ENCODE measurements around the gene GPR63. TPM values are rescaled to one million over a fixed set of nuclear protein-coding genes. Genes with fewer than 3 reads are reported as not detected.

Gene GPR63
- total and polyA plus RNA-seq, 2 donors (not counting 3 experiments of a cell fraction or from before 2014, with no cell fraction given) = 0.06 to 0.13 TPM

DNA sequence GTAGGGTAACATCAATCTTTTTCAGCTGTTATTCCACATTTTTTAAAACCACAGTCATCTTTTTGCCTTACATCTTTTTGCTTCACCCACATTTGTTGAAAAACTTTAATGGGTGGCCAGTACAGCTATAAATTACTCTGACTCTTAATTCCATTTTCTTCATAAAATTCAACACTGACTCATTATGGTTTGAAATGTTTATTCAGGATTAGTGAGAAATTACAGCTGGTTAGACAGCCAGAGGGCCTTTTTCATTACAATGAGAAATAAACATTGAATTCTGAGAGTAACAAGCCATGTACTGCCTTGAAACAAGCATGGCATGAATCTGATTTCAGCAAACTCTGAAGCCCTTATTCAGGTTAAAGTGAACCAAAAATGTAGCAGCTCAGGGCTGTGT is 40.9 kb upstream of the GPR63 start:
- FAIRE-seq (no peak), DNase-seq (ENCODE audit: low read depth, low spot score) (no peak)
- H3K4me3 ChIP-seq (replicated peaks in 1 of 3; ENCODE audit: insufficient read depth in 1 of 3, low read depth in 1 of 3, low read length in 3 of 3) = no peak overlapping the region
- H3K27me3 ChIP-seq (ENCODE audit: control insufficient read depth in 2 of 2, insufficient read depth in 2 of 2, low read length in 2 of 2) = peaks cover 0 to 3% of the 10 kb centered on the region in 2 experiments
- H3K9me3 ChIP-seq (replicated peaks; ENCODE audit: control insufficient read depth, insufficient read depth, low read length) = no peaks in the 10 kb centered on the region
- no peaks in the 10 kb centered on the region for H3K36me3 ChIP-seq (ENCODE audit: control insufficient read depth in 2 of 2, extremely low read depth in 1 of 2, insufficient read depth in 2 of 2, low read length in 2 of 2)
- intact Hi-C loops (cut with micrococcal nuclease) (no loop called here), dilution Hi-C loops (cut with MboI; ENCODE audit: extremely low pct_ligation_motif_present, low sequenced_read_pairs) (no loop called here)
- POLR2A ChIA-PET = no interaction called here
- no peak for TF ChIP-seq JUN (IDR thresholded peaks at IDR 0.05; ENCODE audit: borderline replicate concordance, insufficient read depth, insufficient read length, low read depth)
- no peak for TF ChIP-seq POLR2AphosphoS5 (IDR thresholded peaks at IDR 0.05; ENCODE audit: insufficient read depth, low read depth, low read length)
- TF ChIP-seq, protein P1, sequence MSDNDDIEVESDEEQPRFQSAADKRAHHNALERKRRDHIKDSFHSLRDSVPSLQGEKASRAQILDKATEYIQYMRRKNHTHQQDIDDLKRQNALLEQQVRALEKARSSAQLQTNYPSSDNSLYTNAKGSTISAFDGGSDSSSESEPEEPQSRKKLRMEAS (IDR thresholded peaks at IDR 0.05; ENCODE audit: insufficient read depth, insufficient read length) = no peak
- no peak for TF ChIP-seq GATA2 (IDR thresholded peaks at IDR 0.05; ENCODE audit: insufficient read depth, insufficient read length, low read depth, low read length)
- TF ChIP-seq, protein P2, sequence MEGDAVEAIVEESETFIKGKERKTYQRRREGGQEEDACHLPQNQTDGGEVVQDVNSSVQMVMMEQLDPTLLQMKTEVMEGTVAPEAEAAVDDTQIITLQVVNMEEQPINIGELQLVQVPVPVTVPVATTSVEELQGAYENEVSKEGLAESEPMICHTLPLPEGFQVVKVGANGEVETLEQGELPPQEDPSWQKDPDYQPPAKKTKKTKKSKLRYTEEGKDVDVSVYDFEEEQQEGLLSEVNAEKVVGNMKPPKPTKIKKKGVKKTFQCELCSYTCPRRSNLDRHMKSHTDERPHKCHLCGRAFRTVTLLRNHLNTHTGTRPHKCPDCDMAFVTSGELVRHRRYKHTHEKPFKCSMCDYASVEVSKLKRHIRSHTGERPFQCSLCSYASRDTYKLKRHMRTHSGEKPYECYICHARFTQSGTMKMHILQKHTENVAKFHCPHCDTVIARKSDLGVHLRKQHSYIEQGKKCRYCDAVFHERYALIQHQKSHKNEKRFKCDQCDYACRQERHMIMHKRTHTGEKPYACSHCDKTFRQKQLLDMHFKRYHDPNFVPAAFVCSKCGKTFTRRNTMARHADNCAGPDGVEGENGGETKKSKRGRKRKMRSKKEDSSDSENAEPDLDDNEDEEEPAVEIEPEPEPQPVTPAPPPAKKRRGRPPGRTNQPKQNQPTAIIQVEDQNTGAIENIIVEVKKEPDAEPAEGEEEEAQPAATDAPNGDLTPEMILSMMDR (IDR thresholded peaks at IDR 0.05; ENCODE audit: extremely low read depth in 1 of 2, insufficient read depth in 1 of 2, low read depth in 1 of 2, low read length in 2 of 2) = no peak
- no peak for TF ChIP-seq EZH2 (IDR thresholded peaks at IDR 0.05; ENCODE audit: borderline replicate concordance, low read depth, low read length, severe bottlenecking)
- TF ChIP-seq FOS (IDR thresholded peaks at IDR 0.05; ENCODE audit: borderline replicate concordance, insufficient read depth, low read length) = no peak
- no peak for TF ChIP-seq POLR2A (IDR thresholded peaks at IDR 0.05; ENCODE audit: low read depth, low read length)
- TF ChIP-seq MYC (IDR thresholded peaks at IDR 0.05; ENCODE audit: low read depth, low read length) = no peak
- no peak overlapping the region for H3K27ac ChIP-seq (ENCODE audit: insufficient read depth, low read depth, low read length)
- H2AFZ ChIP-seq (ENCODE audit: low read depth, low read length) = no peak overlapping the region
- CTCF ChIA-PET = interaction anchor here (1.3 kb wide), 1 partner anchor 8 kb away, joined by 3 read pairs; no protein-coding TSS in a partner anchor
- H3K4me2 ChIP-seq (ENCODE audit: insufficient read depth, low read length) = no peak overlapping the region
- H3K4me1 ChIP-seq (ENCODE audit: control insufficient read depth, extremely low read depth, insufficient read depth, low read length) = no peaks in the 10 kb centered on the region
- no peaks in the 10 kb centered on the region for H3K79me2 ChIP-seq (ENCODE audit: control insufficient read depth, insufficient read depth, low read length)
- H3K9ac ChIP-seq (replicated peaks; ENCODE audit: extremely low read depth, insufficient read depth, low read length) = no peak overlapping the region
- H3K9me1 ChIP-seq (replicated peaks; ENCODE audit: control insufficient read depth, extremely low read depth, insufficient read depth, low read length) = no peaks in the 10 kb centered on the region
- no TSS peak for BruUV-seq (replicated peaks)
- no peaks in the 10 kb centered on the region for H4K20me1 ChIP-seq (replicated peaks; ENCODE audit: control insufficient read depth, extremely low read depth, insufficient read depth, low read length)
